GM23338 (cell line): ENCODE data around the gene LILRA6. TPM values are rescaled to one million over a fixed set of nuclear protein-coding genes. Genes with fewer than 3 reads are reported as not detected.

ENCODE experiments used
- ATAC-seq: fragments of 200-7000 bp; cut with Tn5 transposase; 3 replicates; pipeline ENCODE4 v1.9.1; 2020
- DNase-seq: peaks from one replicate; pipeline ENCODE4 v3.0.0-alpha.2; 2015; ENCODE audit warnings: low spot score
- H2AFZ ChIP-seq: fragments of 200-600 bp; sonication (generic); 2 replicates; pipeline ENCODE4 v1.8.0; 2016; ENCODE audit warnings: antibody characterized with exemption, mild to moderate bottlenecking, moderate library complexity
- H3F3A ChIP-seq: fragments of 200-600 bp; sonication (generic); replicated peaks from 2 replicates; pipeline ENCODE4 v1.8.0; 2017; ENCODE audit warnings: antibody characterized with exemption, mixed run types, low read depth
- H3K27ac ChIP-seq: fragments of 200-600 bp; sonication (generic); 2 replicates; pipeline ENCODE4 v1.6.1; 2016; ENCODE audit warnings: low read depth
- H3K27me3 ChIP-seq: fragments of 200-600 bp; sonication (generic); 2 replicates; pipeline ENCODE4 v1.8.0; 2016; ENCODE audit warnings: mild to moderate bottlenecking, mixed run types, moderate library complexity; ENCODE audit not compliant: insufficient read depth
- H3K36me3 ChIP-seq: fragments of 200-600 bp; sonication (generic); 2 replicates; pipeline ENCODE4 v1.8.0; 2016; ENCODE audit warnings: mild to moderate bottlenecking; ENCODE audit not compliant: insufficient read depth
- H3K4me1 ChIP-seq: fragments of 200-600 bp; sonication (generic); 2 replicates; pipeline ENCODE4 v1.8.0; 2016; ENCODE audit warnings: mild to moderate bottlenecking, moderate library complexity; ENCODE audit not compliant: insufficient read depth
- H3K4me2 ChIP-seq: fragments of 200-600 bp; sonication (generic); 2 replicates; pipeline ENCODE4 v1.7.1; 2017; ENCODE audit warnings: mixed run types
- H3K4me3 ChIP-seq: fragments of 200-600 bp; sonication (generic); 2 replicates; pipeline ENCODE4 v1.6.1; 2016; ENCODE audit warnings: mixed run types
- H3K79me2 ChIP-seq: fragments of 200-600 bp; sonication (generic); replicated peaks from 2 replicates; pipeline ENCODE4 v1.8.0; 2017; ENCODE audit warnings: mild to moderate bottlenecking; ENCODE audit not compliant: insufficient read depth
- H3K9me2 ChIP-seq: fragments of 200-600 bp; sonication (generic); 2 replicates; pipeline ENCODE4 v1.8.0; 2017; ENCODE audit not compliant: insufficient read depth
- H4K20me1 ChIP-seq: fragments of 200-600 bp; sonication (generic); replicated peaks from 2 replicates; pipeline ENCODE4 v1.8.0; 2017; ENCODE audit warnings: mild to moderate bottlenecking; ENCODE audit not compliant: insufficient read depth
- H3K27ac Mint-ChIP-seq: 2 replicates; pipeline ENCODE4 v1.8.0; 2020; ENCODE audit warnings: inconsistent platforms, mild to moderate bottlenecking, moderate library complexity, mixed read lengths
- H3K27me3 Mint-ChIP-seq: 3 replicates; pipeline ENCODE4 v1.8.0; 2022; ENCODE audit warnings: low read depth, mild to moderate bottlenecking, moderate library complexity, mixed read lengths, inconsistent platforms; ENCODE audit not compliant: insufficient read depth, poor library complexity
- H3K36me3 Mint-ChIP-seq: 3 replicates; pipeline ENCODE4 v1.8.0; 2021; ENCODE audit warnings: low read depth, mild to moderate bottlenecking, inconsistent platforms, moderate library complexity, mixed read lengths
- H3K4me1 Mint-ChIP-seq: 3 replicates; pipeline ENCODE4 v1.8.0; 2020; ENCODE audit warnings: mild to moderate bottlenecking, inconsistent platforms, mixed read lengths
- H3K4me3 Mint-ChIP-seq: 3 replicates; pipeline ENCODE4 v1.8.0; 2021; ENCODE audit warnings: moderate library complexity, mild to moderate bottlenecking, inconsistent platforms, mixed read lengths
- H3K9me3 Mint-ChIP-seq: 3 replicates; pipeline ENCODE4 v1.8.0; 2020; ENCODE audit warnings: moderate library complexity, mild to moderate bottlenecking, inconsistent platforms, mixed read lengths
- CREB1 ChIP-seq: fragments of 250-450 bp; sonication (Bioruptor Pico); IDR thresholded peaks from 2 replicates; pipeline ENCODE4 v1.5.0; 2020; ENCODE audit warnings: low read depth, mild to moderate bottlenecking, moderate library complexity
- EZH2 ChIP-seq: fragments of 200-600 bp; sonication (generic); IDR thresholded peaks from one replicate; pipeline ENCODE4 v1.8.0; 2017; ENCODE audit warnings: antibody characterized with exemption, mild to moderate bottlenecking, low read depth; ENCODE audit not compliant: unreplicated experiment
- EZH2phosphoT487 ChIP-seq: fragments of 200-600 bp; sonication (generic); IDR thresholded peaks from one replicate; pipeline ENCODE4 v1.8.1; 2018; ENCODE audit warnings: antibody characterized with exemption; ENCODE audit not compliant: unreplicated experiment
- NANOG ChIP-seq: IDR thresholded peaks from 2 replicates; pipeline ENCODE4 v1.6.1; 2016; ENCODE audit warnings: antibody characterized with exemption, borderline replicate concordance
- POLR2AphosphoS5 ChIP-seq: IDR thresholded peaks from 2 replicates; pipeline ENCODE4 v1.6.1; 2016; ENCODE audit warnings: antibody characterized with exemption, low read depth
- STAT1 ChIP-seq: IDR thresholded peaks from one replicate; pipeline ENCODE4 v1.6.1; 2016; ENCODE audit warnings: antibody characterized with exemption; ENCODE audit not compliant: unreplicated experiment
- ZNF114 ChIP-seq: fragments of 250-450 bp; sonication (Bioruptor Pico); IDR thresholded peaks from 2 replicates; pipeline ENCODE4 v1.5.0; 2020; ENCODE audit warnings: mild to moderate bottlenecking, moderate library complexity
- ZNF331 ChIP-seq: fragments of 250-450 bp; sonication (Bioruptor Pico); IDR thresholded peaks from 2 replicates; pipeline ENCODE4 v1.5.0; 2020; ENCODE audit warnings: low read depth, mild to moderate bottlenecking, moderate library complexity
- polyA plus RNA-seq: library from polyadenylated mRNA; unstranded; fragments of >200 nt; fragmentation: Nextera tagmentation; extraction: Ambion mirVana; gene quantifications from 2 replicates; pipeline ENCODE4 v1.2.1, GENCODE V29; 2016
- total RNA-seq: library from RNA; depleted of rRNA; stranded (reverse); fragments of >200 nt; shearing (Covaris generic); gene quantifications from 2 replicates; pipeline ENCODE4 v1.2.3, GENCODE V29; 2014
- TF ChIP-seq, protein P1 (sequence below): IDR thresholded peaks from 2 replicates; pipeline ENCODE4 v1.6.1; 2016; ENCODE audit warnings: antibody characterized with exemption
- TF ChIP-seq, protein P2 (sequence below): IDR thresholded peaks from one replicate; pipeline ENCODE4 v1.6.1; 2018; ENCODE audit warnings: antibody characterized with exemption; ENCODE audit not compliant: unreplicated experiment
- TF ChIP-seq, protein P3 (sequence below): fragments of 250-450 bp; sonication (Bioruptor Pico); IDR thresholded peaks from 2 replicates; pipeline ENCODE4 v1.5.0; 2020; ENCODE audit warnings: mild to moderate bottlenecking, moderate library complexity

The LILRA6 gene
- total and polyA plus RNA-seq, 2 experiments from 2014 or later = not detected

DNA sequence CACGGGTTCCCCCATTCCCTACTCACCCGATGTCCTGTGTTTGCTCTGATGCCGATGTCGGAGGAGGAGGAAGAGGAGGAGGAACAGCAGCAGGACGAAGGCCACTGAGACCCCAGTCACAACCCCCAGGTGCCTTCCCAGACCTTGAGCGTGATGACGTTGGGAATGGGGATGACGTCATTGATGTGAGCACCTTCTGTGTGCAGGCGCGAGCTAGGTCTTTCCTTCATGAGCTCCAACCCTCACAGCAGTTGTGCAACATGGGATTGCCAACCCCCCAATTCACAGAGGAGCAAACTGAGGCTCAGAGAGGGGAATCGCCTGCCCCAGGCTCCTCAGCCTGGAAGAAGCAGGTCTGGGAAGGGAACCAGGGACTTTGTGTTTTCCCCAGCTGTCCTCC lies 10.3 kb upstream of the LILRA6 start:
- Histone ChIP-seq H3K4me3 (no peak overlapping the region), H3K27me3 (no peaks in the 10 kb centered on the region), H3K9me2 (no peaks in the 10 kb centered on the region), H2AFZ (no peak overlapping the region), H3K4me2 (no peak overlapping the region), H3K27ac (no peak overlapping the region), H3K36me3 (no peaks in the 10 kb centered on the region), H3F3A (no peaks in the 10 kb centered on the region), H3K79me2 (no peaks in the 10 kb centered on the region), H4K20me1 (no peaks in the 10 kb centered on the region), H3K4me1 (no peaks in the 10 kb centered on the region)
- DNase-seq (no peak), ATAC-seq (no peak)
- H3K27ac Mint-ChIP-seq = no peak overlapping the region
- H3K4me3 Mint-ChIP-seq = no peak overlapping the region; the same call in 2 of the 3 replicates
- TF ChIP-seq STAT1 = no peak
- TF ChIP-seq EZH2 = no peak
- no peak for TF ChIP-seq EZH2phosphoT487
- TF ChIP-seq ZNF114 (CRISPR knock-in tag) = no peak
- TF ChIP-seq, protein P1, sequence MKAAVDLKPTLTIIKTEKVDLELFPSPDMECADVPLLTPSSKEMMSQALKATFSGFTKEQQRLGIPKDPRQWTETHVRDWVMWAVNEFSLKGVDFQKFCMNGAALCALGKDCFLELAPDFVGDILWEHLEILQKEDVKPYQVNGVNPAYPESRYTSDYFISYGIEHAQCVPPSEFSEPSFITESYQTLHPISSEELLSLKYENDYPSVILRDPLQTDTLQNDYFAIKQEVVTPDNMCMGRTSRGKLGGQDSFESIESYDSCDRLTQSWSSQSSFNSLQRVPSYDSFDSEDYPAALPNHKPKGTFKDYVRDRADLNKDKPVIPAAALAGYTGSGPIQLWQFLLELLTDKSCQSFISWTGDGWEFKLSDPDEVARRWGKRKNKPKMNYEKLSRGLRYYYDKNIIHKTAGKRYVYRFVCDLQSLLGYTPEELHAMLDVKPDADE = no peak
- TF ChIP-seq POLR2AphosphoS5 = no peak
- TF ChIP-seq CREB1 (CRISPR knock-in tag) = no peak
- TF ChIP-seq ZNF331 = no peak
- TF ChIP-seq, protein P2, sequence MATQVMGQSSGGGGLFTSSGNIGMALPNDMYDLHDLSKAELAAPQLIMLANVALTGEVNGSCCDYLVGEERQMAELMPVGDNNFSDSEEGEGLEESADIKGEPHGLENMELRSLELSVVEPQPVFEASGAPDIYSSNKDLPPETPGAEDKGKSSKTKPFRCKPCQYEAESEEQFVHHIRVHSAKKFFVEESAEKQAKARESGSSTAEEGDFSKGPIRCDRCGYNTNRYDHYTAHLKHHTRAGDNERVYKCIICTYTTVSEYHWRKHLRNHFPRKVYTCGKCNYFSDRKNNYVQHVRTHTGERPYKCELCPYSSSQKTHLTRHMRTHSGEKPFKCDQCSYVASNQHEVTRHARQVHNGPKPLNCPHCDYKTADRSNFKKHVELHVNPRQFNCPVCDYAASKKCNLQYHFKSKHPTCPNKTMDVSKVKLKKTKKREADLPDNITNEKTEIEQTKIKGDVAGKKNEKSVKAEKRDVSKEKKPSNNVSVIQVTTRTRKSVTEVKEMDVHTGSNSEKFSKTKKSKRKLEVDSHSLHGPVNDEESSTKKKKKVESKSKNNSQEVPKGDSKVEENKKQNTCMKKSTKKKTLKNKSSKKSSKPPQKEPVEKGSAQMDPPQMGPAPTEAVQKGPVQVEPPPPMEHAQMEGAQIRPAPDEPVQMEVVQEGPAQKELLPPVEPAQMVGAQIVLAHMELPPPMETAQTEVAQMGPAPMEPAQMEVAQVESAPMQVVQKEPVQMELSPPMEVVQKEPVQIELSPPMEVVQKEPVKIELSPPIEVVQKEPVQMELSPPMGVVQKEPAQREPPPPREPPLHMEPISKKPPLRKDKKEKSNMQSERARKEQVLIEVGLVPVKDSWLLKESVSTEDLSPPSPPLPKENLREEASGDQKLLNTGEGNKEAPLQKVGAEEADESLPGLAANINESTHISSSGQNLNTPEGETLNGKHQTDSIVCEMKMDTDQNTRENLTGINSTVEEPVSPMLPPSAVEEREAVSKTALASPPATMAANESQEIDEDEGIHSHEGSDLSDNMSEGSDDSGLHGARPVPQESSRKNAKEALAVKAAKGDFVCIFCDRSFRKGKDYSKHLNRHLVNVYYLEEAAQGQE = no peak
- TF ChIP-seq, protein P3, sequence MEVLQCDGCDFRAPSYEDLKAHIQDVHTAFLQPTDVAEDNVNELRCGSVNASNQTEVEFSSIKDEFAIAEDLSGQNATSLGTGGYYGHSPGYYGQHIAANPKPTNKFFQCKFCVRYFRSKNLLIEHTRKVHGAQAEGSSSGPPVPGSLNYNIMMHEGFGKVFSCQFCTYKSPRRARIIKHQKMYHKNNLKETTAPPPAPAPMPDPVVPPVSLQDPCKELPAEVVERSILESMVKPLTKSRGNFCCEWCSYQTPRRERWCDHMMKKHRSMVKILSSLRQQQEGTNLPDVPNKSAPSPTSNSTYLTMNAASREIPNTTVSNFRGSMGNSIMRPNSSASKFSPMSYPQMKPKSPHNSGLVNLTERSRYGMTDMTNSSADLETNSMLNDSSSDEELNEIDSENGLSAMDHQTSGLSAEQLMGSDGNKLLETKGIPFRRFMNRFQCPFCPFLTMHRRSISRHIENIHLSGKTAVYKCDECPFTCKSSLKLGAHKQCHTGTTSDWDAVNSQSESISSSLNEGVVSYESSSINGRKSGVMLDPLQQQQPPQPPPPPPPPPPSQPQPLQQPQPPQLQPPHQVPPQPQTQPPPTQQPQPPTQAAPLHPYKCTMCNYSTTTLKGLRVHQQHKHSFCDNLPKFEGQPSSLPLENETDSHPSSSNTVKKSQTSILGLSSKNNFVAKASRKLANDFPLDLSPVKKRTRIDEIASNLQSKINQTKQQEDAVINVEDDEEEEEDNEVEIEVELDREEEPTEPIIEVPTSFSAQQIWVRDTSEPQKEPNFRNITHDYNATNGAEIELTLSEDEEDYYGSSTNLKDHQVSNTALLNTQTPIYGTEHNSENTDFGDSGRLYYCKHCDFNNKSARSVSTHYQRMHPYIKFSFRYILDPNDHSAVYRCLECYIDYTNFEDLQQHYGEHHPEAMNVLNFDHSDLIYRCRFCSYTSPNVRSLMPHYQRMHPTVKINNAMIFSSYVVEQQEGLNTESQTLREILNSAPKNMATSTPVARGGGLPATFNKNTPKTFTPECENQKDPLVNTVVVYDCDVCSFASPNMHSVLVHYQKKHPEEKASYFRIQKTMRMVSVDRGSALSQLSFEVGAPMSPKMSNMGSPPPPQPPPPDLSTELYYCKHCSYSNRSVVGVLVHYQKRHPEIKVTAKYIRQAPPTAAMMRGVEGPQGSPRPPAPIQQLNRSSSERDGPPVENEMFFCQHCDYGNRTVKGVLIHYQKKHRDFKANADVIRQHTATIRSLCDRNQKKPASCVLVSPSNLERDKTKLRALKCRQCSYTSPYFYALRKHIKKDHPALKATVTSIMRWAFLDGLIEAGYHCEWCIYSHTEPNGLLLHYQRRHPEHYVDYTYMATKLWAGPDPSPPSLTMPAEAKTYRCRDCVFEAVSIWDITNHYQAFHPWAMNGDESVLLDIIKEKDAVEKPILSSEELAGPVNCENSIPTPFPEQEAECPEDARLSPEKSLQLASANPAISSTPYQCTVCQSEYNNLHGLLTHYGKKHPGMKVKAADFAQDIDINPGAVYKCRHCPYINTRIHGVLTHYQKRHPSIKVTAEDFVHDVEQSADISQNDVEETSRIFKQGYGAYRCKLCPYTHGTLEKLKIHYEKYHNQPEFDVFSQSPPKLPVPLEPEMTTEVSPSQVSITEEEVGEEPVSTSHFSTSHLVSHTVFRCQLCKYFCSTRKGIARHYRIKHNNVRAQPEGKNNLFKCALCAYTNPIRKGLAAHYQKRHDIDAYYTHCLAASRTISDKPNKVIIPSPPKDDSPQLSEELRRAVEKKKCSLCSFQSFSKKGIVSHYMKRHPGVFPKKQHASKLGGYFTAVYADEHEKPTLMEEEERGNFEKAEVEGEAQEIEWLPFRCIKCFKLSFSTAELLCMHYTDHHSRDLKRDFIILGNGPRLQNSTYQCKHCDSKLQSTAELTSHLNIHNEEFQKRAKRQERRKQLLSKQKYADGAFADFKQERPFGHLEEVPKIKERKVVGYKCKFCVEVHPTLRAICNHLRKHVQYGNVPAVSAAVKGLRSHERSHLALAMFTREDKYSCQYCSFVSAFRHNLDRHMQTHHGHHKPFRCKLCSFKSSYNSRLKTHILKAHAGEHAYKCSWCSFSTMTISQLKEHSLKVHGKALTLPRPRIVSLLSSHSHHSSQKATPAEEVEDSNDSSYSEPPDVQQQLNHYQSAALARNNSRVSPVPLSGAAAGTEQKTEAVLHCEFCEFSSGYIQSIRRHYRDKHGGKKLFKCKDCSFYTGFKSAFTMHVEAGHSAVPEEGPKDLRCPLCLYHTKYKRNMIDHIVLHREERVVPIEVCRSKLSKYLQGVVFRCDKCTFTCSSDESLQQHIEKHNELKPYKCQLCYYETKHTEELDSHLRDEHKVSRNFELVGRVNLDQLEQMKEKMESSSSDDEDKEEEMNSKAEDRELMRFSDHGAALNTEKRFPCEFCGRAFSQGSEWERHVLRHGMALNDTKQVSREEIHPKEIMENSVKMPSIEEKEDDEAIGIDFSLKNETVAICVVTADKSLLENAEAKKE = no peak
- no peak for TF ChIP-seq NANOG
- H3K36me3 Mint-ChIP-seq = no peaks in the 10 kb centered on the region
- no peaks in the 10 kb centered on the region for H3K9me3 Mint-ChIP-seq
- H3K4me1 Mint-ChIP-seq = peaks cover 4% of the 10 kb centered on the region; the same call in 1 of the 3 replicates
- peaks cover 5% of the 10 kb centered on the region for H3K27me3 Mint-ChIP-seq
